Myocyte (in vitro differentiated cells): ENCODE results near the gene KCNH5. TPM values are rescaled to one million over a fixed set of nuclear protein-coding genes. Genes with fewer than 3 reads are reported as not detected.

Experiments used
- DNase-seq: peaks from one replicate; pipeline ENCODE4 v3.0.0-alpha.2; 2012; ENCODE audit warnings: low read depth
- polyA plus RNA-seq: library from polyadenylated mRNA; unstranded; fragments of >200 nt; gene quantifications from one replicate; pipeline ENCODE4 v1.2.1, GENCODE V29; 2012; ENCODE audit warnings: missing spikeins
- total RNA-seq: library from RNA; depleted of rRNA; stranded (reverse); fragments of >200 nt; gene quantifications from 2 replicates; pipeline ENCODE4 v1.2.3, GENCODE V29; 2014

Gene KCNH5, protein sequence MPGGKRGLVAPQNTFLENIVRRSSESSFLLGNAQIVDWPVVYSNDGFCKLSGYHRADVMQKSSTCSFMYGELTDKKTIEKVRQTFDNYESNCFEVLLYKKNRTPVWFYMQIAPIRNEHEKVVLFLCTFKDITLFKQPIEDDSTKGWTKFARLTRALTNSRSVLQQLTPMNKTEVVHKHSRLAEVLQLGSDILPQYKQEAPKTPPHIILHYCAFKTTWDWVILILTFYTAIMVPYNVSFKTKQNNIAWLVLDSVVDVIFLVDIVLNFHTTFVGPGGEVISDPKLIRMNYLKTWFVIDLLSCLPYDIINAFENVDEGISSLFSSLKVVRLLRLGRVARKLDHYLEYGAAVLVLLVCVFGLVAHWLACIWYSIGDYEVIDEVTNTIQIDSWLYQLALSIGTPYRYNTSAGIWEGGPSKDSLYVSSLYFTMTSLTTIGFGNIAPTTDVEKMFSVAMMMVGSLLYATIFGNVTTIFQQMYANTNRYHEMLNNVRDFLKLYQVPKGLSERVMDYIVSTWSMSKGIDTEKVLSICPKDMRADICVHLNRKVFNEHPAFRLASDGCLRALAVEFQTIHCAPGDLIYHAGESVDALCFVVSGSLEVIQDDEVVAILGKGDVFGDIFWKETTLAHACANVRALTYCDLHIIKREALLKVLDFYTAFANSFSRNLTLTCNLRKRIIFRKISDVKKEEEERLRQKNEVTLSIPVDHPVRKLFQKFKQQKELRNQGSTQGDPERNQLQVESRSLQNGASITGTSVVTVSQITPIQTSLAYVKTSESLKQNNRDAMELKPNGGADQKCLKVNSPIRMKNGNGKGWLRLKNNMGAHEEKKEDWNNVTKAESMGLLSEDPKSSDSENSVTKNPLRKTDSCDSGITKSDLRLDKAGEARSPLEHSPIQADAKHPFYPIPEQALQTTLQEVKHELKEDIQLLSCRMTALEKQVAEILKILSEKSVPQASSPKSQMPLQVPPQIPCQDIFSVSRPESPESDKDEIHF
- not detected in 2 replicates for total RNA-seq
- not detected for polyA plus RNA-seq

DNA sequence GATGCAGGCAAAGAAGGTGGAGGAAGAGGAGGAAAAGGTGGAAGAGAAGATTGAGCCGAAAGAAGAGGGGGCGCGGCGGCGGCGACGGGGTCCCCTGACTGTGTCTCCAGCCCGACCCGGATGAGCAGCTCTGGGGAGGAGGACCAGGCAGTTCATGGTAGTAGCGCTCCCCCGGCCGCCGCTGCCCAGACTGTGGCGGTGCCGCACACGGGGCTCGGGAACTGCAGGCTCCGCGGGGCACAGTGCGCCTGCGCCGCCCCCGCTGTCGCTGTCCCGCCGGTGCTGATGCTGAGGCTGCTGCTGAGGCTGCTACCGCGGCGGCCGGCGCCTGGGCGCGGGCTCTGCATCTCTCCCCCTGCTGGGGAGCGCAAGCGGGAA lies at the start of gene KCNH5:
KCNH5 (minus strand) TSS at position 225 of the 378 bp plus-strand sequence. CDS start 272 bp downstream, outside the sequence.
- no peak for DNase-seq

DNA sequence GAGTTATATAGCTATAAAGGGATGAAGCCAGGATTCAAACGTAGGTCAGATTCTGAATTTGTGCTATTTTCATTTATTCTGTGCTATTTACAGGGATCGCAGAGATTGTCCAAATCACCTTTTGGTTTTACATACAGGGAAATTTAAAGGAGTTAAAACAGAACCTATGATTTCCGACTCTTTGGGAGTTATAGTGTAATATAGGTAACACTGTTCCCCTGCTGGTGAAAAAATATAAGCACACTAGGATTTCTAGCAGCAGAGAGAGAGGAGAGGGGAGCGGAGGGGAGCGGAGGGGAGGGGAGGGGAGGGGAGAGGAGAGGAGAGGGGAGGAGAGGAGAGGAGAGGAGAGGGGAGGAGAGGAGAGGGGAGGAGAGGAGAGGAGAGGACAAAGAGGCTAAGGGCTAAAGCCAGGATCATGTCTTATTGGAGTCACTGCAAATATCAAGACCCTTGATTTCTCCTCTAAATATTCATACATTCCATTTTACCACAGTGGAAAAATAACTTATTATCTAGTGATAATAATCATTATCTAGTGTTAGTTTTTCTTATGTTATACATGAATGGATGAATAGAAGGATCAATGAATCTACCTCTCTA lies 46.2 kb upstream of the KCNH5 start:
- no peak for DNase-seq

DNA sequence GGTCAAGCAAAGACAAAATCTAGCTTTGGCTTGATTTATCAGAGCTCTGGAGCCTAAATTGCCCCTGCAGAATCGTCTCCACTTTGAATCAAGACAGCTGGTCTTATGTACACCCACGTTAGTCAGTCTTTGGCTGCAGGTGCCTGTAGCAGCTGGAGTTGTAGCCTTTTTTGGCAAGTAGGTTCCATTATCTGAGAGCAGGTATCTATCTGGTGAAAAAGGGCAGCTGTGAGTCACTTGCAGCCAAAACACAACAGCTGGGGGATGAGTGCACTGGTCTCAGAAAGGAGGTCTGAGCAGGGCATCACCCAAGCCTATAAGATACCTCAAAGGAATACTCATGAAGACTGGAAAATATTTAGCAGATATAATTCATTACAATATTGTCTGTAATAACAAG lies 43.6 kb upstream of the KCNH5 start:
- DNase-seq: no peak

DNA sequence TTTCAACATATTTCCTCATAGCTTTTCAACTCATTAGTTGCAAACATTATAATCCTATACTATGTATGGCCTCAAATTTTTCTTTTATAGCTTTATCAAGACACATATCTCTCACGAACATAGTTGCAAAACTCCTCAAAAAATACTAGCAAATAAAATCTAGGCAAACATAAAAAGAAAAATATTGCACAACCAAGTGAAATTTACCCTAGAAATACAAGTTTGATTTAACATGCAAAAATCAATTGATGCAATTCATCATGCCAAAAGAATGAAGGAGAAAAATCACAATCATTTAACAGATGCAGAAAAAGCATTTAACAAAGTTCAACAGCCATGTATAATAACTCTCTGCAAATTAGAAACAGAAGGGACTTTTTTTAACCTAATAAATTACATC lies 33.3 kb upstream of the KCNH5 start:
- no peak for DNase-seq

DNA sequence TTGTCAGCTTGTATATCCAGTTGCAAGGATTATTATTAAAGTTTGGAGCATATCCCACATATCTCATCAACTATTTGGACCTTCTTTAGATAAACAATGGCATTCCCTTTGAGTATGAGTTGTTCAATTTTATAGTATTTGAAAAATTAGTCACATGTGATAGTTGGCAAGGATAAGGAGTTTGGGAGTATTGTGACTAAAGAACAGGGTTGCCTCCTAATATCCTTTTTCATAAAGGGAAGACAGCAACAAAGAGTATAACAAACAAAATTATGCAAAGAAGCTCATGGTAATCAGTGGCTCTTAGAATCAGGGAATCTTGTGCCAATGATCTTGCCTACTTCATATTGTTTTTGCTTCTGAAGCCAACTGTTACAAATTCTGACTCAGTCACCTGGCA lies 31.2 kb upstream of the KCNH5 start:
- no peak for DNase-seq

DNA sequence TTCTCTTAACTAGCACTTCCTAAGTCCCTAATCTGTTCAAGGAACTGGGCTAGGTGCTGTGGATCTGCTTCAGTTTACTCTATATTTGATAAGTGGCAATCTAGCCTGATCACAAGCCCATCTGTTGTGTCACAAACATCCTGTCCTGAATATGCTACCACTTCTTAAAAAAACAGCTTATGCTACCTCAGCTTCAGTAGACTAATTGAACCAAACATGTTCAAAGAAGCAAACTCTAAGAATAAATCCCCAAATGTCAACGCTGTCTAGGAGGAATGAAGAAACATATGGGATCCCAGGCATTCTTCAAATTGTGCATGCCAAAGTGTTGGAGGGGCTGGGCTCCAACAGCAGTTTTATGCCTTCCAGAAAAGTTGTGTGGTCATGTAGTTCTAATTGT lies 10.4 kb upstream of the KCNH5 start:
- no peak for DNase-seq

DNA sequence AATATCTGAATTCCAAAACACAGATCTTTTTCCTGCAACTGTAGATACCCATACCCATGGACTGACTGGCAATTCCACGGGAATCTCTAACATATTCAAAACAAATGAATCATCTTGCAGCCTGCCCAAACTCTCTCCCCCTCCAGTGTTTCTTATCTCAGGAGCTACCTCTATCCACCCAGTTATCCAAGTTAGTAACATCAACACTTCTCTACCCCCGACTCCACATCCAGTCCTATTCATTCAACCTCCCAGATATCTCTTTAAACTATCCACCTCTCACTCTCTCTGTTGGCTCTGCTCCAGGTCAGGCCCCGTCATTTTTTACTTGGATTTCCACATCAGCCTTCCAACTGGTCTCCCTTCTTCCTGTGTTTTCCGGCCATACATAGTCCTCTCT lies 6.7 kb upstream of the KCNH5 start:
- DNase-seq: no peak

DNA sequence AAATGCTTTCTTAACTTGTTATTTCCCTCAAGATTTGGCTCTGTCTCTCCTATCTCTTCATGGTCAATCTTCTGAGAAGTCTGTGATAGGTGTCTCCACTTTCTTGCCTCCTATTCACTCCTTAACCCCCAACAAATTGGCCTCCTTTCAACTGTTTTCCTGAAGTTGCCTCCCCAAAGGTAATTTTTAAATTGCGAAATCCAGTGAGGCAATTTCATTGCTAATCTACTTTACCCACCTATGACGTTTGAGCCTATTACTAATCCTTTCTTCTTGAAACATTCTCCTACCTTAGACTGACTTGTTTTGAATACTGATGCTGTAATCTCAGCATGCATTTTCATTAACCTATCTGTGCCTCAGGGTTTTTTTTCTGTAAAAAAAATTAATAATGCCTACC lies 6.0 kb upstream of the KCNH5 start:
- no peak for DNase-seq

DNA sequence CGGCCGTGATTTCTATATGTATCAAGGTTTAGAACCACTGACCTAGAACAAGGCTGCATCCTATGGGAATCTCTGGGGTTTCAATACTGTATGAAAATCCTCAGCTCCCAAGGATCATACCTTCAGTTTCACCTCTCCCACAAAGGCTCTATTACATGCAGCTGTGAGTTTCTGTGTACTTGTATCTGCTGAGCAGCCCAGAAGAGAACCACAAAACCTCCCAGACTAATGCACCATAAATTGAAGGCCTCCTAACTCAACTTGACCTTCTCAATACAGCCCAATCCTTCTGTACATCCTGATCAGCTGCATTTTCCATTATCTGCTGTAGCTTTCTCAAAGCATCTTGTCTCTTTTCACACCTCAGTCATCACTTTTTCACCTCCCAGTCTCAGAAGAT lies 5.4 kb upstream of the KCNH5 start:
- no peak for DNase-seq

DNA sequence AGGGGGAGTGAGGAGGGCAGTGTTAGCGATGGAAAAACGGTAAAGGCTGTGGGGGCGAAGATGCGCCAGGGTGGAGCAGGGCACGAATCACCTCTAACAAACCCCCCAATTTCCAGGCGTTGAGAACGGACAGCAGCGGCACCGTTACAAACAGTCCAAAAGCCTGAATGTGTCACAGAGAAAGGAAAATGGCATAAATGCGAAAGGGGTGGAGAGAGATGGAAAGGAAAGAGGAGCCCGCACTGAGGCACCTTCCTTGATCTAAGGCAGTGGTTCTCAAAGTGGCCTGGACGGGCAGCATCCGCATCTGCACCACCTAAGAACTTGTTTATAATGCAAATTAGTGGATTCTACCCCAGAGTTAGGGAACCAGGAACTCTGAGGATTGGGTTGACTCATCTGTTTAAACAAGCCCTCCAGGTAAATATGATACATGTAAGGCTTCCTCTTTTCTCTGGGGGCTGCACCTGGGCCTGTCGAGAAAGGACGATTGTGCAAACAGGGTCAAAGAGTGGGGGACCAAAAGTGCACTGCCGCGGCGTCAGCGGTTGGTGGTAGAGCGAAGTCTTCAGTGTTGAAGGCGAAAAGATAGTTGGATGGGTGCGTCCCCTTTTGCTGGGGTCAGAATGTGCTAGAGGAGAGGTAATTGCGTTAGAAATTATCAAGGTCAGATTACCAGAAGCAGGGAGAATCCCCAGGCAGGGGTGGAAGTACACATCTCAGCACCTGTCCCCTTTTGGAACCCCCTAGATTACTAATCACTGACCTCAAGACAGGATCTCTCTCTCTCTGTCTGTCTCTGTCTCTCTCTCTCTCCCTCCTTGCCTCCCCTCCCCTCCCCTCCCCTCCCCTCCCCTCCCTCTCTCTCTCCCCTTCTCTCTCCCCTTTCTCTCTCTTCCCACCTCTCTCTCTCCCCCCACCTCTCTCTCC lies 1.3 kb upstream of the KCNH5 start:
- DNase-seq: no peak

DNA sequence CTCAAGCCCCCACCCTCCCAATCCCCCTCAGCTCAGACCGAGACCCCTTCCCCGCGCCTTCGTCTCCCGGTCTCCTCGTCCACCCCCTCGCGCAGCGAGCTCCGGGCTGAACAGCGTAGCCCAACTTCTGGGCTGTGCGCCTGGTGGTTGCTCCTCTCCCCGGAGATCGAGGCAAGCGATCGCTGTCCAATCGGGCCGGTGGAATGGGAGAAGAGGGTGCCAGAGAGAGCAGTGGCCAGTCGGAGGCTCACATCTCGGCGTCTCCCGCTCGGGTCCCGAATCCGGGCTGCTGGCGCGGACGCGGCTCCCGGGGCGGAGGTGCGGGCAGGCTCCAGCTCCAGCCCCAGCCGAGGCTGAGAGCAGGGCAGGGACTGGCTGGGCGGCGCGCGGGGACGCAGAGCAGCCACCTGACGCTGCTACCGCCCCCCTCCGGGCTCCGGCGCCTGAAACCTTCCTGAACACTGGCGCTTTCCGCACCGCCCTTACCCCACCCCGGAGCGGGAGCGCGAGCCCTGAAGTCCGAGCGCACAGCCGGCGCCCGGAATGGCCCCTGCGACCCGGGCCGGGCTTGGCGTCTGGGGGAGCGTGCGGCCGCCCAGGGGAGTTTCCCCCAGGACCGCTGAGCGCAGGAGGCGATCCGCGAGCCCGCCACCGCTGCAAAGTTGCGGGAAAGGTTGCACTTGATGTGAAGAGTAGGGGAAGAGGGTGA lies 508 bp upstream of the KCNH5 start:
- DNase-seq: no peak

DNA sequence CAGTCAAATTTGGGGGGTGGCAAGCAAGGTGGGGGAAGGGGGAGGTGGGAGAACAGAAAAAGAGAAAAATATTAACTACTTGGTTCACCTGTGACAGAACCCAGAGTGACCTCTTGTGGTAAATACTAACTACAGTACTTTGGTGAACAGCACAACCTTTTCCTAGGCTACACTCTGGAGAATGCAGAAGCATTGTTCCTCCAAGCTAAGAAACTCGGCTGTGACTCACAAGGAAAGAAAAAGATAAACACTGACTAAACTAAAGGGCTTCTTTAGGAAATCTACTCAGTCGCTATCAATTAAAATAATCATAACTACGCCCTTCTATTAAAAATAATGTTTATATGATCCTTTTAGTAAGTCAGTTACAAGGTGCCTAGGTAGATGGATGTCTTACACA lies 5.4 kb downstream of the KCNH5 start:
- no peak for DNase-seq

DNA sequence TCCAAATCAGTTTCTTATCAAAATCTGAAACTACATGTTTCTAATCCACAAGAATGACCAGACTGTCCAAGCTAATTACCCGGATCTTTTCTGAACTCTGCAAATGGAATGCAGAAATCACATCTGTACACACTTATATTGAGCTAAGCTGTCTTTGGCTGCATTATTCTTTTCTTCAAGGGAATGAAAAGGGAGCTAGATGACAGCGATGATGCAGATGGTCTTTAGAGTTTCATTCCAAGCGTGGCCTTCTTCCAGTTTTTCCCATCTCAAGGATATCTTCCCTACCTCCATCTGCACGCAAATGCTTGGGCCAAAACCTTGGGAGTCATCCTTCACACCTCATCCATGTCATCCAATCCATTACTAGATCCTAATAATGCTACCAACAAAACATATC lies 12.6 kb downstream of the KCNH5 start:
- no peak for DNase-seq

DNA sequence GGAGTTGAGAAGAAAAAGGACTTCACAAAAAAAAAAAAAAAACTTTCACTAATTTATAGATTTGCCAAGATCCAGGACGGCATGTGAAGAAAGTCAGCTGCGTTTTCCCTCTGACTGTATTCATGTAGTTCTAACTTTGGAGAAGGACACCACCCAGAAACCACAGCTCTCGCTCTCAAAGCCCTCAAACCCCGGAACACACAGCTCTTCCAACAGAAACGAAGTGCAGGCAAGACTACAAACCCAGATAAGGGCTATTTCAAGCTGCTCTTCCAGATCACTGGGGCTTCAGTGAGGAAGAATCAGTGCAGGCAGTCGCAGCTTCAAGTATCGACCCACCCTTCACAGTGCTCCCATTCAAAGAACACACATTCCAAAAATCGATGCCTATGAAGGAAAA lies 13.2 kb downstream of the KCNH5 start:
- DNase-seq: no peak

DNA sequence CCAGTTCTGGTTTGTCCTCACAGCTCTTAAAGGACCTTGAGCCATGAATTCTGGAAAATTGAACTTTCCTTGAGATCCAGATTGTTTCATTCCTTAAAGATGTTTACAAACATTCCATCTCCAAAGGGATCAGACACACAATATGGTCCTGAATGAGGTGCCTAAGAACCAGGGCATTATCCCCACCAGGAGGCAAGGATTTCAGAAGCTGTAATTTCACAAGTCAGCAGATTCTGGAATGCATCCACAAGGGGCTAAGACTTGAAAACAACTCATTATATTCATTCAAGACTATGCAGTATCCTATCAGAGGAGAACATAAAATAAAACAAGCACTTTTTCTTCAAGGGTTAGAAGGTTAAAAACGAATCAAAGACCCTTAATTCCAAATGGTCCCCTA lies 15.1 kb downstream of the KCNH5 start:
- no peak for DNase-seq

DNA sequence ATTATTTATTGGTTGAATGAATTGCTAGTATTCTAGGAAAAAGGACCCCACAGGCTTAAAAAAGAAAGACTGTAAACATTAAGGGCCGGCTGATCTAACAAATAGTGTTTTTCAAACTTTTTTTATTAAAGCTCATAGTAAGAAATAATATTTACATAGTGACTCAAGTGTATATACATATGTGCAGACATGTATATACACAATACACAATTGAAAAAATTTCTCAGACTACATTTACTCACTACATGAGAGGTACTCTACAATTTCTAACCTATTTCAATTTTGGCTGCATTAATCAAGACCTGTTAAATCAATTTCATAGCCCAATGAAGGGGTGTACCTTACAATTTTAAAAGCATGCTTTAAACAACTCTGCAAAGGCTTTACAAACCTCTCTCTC lies 17.5 kb downstream of the KCNH5 start:
- no peak for DNase-seq

DNA sequence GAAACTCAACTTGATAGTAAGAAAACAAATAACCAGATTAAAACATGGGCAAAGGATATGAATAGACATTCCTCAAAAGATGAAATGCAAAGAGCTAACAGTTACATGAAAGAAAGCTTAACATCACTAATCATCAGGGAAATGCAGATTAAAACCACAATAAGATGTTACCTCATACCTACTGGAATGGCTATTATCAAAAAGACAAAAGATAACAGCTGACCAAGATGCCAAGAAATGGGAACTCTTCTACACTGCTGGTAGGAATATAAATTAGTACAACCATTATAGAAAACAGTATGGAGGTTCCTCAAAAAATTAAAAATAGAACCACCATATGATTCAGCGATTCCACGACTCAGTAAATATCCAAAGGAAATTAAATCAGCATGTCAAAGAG lies 18.8 kb downstream of the KCNH5 start:
- no peak for DNase-seq

DNA sequence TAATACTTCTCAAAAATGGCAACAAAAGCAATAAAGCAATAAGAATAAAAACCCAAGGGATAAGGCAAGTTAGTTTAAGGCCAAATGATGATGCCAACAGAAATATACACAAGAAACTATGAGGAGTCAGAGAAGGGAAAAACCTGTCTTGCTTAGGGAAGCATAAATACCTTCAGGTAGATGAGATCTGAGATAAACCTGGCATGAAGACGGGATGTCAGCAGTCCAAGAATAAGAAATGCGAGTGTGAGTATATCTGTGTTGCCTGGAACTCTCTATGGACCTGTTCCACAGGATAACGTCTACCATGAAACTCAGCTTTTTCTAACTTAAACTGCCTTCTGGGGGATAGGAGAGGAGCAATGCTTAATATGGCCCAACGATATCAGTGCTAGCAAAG lies 30.6 kb downstream of the KCNH5 start:
- DNase-seq: no peak

DNA sequence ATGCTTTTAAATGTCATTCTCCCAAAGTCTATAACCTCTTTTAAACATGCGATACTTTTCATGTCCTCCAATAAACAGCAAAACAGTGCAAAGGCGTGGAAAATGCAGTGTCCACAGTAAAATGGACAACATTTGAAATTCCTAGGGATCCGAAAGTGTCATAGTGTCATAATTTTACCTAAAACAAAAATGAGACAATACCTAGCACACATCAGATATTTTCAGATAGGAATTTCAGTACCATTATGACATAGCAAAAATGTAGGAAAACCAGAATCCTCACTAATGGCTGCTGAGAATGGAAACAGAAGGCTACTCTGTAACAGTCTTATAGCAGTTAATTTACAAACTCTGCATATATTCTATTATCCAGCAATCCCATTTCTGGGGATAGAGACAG lies 33.1 kb downstream of the KCNH5 start:
- DNase-seq: no peak

DNA sequence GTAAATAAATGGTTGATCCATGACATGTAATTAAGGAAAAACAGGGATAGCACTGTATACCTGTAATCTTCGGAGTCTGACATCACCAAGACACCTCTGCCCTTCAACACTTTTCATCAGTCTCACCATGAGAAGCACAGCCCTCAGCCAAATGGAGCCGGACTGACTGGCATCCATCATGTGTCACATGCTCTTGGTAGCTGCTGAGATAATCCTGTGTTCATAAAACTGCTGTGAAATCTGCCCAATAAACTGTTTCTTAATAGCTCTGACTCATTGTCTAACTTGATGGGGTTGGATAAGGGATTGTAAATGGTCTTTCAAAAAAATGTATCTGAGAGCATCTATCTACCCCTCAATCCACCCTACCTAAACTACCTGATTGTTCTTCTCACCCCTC lies 33.6 kb downstream of the KCNH5 start:
- no peak for DNase-seq
